GM21447 (cell line): ENCODE results near the gene MFSD12.
A peak's percentile ranks its signal among the peaks of the same experiment; 100 is the strongest.

Source experiments
- ATAC-seq: cut with Tn5 transposase; IDR thresholded peaks from one replicate; pipeline ENCODE4 v1.9.1; 2021; ENCODE audit not compliant: unreplicated experiment

MFSD12 gene

GRCh38 chr19:3563709-3564524 is 6.5 kb upstream of the MFSD12 start:
- ATAC-seq: no peak

DNA sequence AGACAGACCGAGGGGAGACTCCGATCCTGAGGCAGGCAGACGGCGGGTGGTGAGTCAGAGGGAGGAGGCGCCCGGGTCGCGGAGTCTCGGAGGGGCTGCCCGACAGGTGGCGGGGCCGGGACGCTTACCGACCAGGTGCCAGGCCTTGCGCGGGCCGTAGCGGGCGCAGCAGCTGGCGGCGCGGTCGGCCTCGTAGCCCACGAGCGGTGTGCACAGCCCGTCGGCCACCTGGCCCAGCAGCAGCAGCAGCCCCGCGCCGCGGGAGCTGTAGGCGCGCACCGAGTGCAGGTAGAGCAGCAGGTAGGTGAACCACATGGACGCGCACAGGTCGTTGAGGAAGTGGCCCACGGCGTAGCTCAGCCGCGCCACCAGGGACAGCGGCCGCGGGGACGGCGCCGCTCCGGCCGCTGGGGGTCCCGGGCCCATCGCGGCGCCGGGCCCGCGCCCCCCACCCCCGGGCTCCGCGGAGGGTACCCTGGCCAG is 367 bp downstream of the MFSD12 start:
- ATAC-seq: peak; percentile 7

GRCh38 chr19:3556423-3556977 is 886 bp downstream of the MFSD12 start:
- ATAC-seq: no peak

- no peak for ATAC-seq
These were observed 1.5 kb downstream of the MFSD12 start for GRCh38 chr19:3555653-3556422.

- no peak for ATAC-seq
These were observed 2.9 kb downstream of the MFSD12 start for GRCh38 chr19:3554254-3555083.

GRCh38 chr19:3551792-3552095 is 5.6 kb downstream of the MFSD12 start:
- ATAC-seq: no peak

GRCh38 chr19:3550947-3551791 is 6.2 kb downstream of the MFSD12 start:
- no peak for ATAC-seq

DNA sequence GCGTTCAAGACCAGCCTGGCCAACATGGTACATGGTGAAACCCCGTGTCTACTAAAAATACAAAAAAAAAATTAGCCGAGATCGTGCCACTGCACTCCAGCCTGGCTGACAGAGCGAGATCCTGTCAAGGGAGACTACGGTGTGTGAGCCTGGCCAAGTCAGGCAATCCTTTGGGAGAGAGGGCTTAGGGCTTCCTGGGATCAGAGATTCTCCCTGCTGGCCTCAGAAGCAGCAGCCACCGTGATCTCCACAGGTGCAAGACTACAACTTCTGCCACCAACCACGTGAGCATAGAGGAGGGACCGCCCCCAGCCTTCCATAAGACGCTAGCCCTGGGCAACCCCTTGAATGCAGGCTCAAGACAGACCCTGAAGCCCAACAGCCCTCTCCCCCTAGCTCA is 7.6 kb downstream of the MFSD12 start:
- no peak for ATAC-seq

DNA sequence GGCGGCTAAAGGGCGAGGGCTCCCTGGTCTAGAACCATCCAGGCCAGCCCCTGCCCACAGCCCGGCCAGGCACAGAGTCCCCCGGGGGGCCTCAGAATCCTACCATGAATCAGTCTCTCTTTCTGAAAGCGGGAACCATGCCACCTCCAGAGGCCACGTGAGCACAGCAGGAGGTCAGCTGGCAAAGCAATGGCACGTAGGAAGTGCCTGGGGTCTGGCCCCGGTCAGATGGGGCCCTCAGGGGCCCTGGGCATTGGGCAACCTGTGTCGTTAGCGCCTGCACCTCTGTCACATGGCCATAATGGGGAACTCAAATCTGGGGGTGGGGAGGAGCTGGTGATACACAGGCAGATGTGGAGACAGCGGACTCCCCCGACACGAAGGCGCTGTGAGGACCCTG is 8.8 kb downstream of the MFSD12 start:
- no peak for ATAC-seq

- no peak for ATAC-seq
These were observed 9.6 kb downstream of the MFSD12 start for GRCh38 chr19:3547767-3548282.

GRCh38 chr19:3547301-3547731 is 10.1 kb downstream of the MFSD12 start:
- no peak for ATAC-seq

DNA sequence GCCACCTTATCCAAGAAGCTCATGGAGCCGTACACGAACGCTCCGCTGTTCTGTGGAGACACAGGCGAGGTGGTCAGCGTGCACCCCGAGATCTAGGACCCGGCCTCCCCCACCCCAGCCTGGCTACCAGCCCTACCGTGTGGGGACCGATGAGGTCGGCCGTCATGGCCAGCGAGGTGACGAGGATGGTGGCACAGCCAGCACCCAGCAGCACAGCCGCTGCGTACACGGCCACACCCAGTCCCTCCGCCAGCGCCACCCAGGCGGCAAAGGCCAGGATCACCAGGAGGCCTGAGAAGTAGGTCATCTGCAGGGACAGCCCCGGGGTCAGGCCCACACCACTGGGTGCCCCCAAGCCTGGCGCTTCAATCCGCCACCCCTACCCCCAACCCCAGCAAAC is 11.3 kb downstream of the MFSD12 start:
- ATAC-seq: no peak

- no peak for ATAC-seq
These were observed 11.7 kb downstream of the MFSD12 start for GRCh38 chr19:3545669-3546034.

- ATAC-seq: no peak
These were observed 12.4 kb downstream of the MFSD12 start for GRCh38 chr19:3544742-3545668.

- ATAC-seq: no peak
These were observed 13.4 kb downstream of the MFSD12 start for GRCh38 chr19:3544058-3544376.

DNA sequence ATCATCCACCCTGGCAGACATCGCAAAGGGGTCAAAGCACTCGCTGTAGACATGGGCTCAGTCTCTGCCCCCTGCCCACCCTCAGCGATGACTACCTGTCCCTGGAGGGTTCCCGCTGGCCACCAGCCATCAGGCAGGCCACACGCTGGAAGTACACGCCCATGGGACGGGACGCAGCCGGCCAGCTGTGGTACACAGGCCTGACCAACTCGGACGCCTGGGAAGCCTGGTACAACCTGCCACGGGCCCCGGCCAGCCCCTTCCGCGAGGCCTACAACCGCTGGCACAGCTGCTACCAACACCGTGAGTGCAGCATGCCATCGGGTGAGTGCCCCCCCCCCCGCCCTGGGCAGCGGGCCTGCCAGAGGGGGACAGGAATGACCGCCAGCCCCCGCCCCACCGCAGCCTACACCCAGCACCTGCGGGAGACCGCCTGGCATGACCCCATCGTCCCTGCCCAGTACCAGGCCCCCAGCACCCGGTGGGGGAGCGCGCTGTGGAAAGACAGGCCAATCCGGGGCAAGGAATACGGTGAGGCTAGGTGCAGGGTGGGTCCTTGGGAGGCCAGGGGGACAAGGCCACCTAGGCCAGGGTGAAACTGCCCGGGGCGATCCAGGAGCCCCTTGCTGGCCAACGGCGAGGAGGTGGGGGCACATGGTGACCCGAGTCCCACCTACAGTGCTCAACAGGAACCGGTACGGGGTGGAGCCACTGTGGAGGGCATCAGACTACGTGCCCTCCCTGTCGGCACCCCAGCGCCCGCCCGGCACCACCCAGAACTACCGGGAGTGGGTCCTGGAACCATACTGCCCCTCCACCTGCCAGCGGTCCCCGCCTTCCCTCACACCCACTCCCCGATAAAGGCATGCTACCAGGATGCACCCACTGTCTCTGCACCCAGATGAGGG is 14.0 kb downstream of the MFSD12 start:
- no peak for ATAC-seq

DNA sequence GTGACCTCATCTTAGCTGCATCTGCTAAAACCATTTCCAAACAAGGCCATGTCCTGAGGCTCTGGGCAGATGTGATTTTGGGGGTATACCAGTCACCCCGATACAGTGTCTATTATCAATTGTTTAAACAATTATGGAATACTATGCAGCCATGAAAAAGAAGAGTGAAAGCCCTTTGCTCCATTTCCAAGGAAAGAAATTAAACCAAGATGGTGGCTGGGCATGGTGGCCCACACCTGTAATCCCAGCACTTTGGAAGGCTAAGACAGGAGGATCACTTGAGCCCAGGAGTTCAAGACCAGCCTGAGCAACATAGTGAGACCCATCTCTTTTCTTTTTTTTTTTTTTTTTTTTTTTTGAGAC is 17.6 kb downstream of the MFSD12 start:
- no peak for ATAC-seq
